Measurements from ENCODE around the gene FRMD4A. TPM values are rescaled to one million over a fixed set of nuclear protein-coding genes. Genes with fewer than 3 reads are reported as not detected.

The FRMD4A gene
- total RNA-seq, 1 donor from 2014 or later: 20.2 TPM

DNA sequence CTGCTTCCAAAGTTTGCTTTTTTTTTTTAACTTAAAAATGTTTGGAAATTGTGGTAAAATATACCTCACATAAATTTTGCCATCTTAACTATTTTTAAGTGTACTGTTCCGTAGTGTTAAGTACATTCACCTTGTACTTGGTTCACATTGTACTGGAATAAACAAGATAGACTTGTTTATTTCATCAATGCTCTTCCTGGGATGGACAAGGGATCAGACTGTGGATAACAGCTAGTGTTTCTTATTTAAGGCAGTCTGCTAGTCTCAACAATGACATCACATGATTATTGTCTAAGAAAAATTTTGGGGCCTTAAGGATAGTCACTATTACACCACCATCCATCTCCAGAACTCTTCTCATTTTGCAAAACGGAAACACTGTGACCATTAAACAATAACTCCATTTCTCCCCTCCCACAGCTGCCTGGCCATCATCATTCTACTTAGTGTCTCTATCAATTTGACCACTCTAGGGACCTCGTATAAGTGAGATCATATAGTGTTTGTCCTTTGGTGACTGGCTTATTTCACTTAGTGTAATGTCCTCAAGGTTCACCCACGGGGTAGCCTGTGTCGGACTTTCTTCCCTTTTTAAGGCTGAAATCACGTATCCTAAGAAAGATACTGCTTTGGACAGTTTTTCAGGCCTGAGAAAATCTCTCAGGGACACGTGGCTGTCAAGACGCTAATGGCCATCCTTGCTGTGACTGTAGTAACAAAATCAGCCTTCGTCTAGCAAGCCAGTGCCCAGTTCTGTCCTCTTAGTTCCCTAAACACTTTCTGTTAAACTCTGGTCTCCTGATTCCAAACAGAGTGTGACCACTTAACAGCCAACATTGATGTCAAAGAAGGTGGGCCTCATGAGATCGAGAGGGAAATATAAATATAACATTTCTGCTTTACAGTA is 305.2 kb downstream of the FRMD4A start:
- Histone ChIP-seq H3K4me2 (no peak overlapping the region), H2AFZ (replicated peaks) (no peak overlapping the region), H3K9ac (no peak overlapping the region), H3K79me2 (ENCODE audit: low read depth) (no peaks in the 10 kb centered on the region), H3K4me3 (no peak overlapping the region), H3K27ac (no peak overlapping the region), H3K9me3 (ENCODE audit: low read depth) (no peaks in the 10 kb centered on the region), H3F3A (ENCODE audit: low read depth) (no peaks in the 10 kb centered on the region), H4K20me1 (ENCODE audit: low read depth) (no peaks in the 10 kb centered on the region), H3K36me3 (no peaks in the 10 kb centered on the region), H3K4me1 (peaks cover 9% of the 10 kb centered on the region), H3K27me3 (no peaks in the 10 kb centered on the region)
- Mint-ChIP-seq H3K27ac (no peak overlapping the region), H3K27me3 (ENCODE audit: insufficient read depth, low read depth) (no peaks in the 10 kb centered on the region), H3K4me1 (peaks cover 20% of the 10 kb centered on the region), H3K4me3 (no peak overlapping the region), H3K9me3 (peaks cover 5% of the 10 kb centered on the region), H3K36me3 (peaks cover 9% of the 10 kb centered on the region)
- no peak for DNase-seq (ENCODE audit: low spot score)
- TF ChIP-seq EZH2phosphoT487 (IDR thresholded peaks at IDR 0.05) (no peak), EZH2 (IDR thresholded peaks at IDR 0.05) (no peak)
- TF ChIP-seq, protein P1, sequence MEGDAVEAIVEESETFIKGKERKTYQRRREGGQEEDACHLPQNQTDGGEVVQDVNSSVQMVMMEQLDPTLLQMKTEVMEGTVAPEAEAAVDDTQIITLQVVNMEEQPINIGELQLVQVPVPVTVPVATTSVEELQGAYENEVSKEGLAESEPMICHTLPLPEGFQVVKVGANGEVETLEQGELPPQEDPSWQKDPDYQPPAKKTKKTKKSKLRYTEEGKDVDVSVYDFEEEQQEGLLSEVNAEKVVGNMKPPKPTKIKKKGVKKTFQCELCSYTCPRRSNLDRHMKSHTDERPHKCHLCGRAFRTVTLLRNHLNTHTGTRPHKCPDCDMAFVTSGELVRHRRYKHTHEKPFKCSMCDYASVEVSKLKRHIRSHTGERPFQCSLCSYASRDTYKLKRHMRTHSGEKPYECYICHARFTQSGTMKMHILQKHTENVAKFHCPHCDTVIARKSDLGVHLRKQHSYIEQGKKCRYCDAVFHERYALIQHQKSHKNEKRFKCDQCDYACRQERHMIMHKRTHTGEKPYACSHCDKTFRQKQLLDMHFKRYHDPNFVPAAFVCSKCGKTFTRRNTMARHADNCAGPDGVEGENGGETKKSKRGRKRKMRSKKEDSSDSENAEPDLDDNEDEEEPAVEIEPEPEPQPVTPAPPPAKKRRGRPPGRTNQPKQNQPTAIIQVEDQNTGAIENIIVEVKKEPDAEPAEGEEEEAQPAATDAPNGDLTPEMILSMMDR (IDR thresholded peaks at IDR 0.05): no peak

DNA sequence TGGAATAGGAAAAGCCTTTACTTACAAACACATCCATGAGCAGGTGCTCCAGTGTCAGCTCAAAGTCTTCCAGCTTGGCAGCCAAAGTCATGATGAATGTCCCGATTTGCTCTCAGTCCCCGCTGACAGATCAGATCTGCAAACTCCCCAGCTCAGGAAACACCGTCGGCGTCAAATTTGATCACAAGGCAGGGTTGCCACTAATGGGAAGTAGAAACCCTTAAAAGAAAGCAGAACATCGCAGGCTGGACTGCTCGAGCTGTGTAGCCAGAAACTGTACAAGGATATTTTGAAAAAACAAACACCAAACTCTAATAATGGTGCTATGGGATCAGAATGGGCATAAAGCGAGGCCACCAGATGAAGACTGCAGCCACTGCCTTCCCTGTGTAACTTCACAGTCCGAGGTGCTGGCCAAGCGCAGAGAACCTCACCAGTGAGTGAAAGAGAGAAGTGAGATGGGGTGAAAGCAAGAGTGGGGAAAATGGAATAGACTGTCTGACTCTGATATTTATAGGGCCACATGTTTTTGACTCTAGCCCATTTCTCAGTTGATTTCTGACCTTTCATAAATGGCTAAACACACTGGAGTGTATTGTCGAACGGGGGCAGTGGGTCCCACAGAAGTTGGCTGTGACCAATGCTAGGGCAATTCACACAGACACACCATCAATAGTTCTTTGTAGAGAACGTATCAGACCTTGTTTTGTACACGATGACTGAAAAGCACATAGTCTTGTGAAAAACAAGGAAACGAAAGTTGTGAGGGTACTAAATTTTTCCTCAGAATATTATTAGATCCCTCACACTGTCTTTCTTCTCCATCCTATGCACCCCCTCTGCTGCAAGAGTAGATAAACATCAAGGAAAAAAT is 306.2 kb downstream of the FRMD4A start:
- Mint-ChIP-seq H3K27ac (no peak overlapping the region), H3K36me3 (peaks cover 4% of the 10 kb centered on the region), H3K4me3 (no peak overlapping the region), H3K9me3 (no peaks in the 10 kb centered on the region), H3K27me3 (ENCODE audit: insufficient read depth, low read depth) (peaks cover 4% of the 10 kb centered on the region), H3K4me1 (peaks cover 28% of the 10 kb centered on the region)
- Histone ChIP-seq H2AFZ (replicated peaks) (no peak overlapping the region), H3K9ac (no peak overlapping the region), H3K4me2 (no peak overlapping the region), H3K27me3 (no peaks in the 10 kb centered on the region), H3K4me3 (no peak overlapping the region), H3K4me1 (peaks cover 16% of the 10 kb centered on the region), H3K36me3 (no peaks in the 10 kb centered on the region), H3K79me2 (ENCODE audit: low read depth) (no peaks in the 10 kb centered on the region), H3K27ac (no peak overlapping the region), H4K20me1 (ENCODE audit: low read depth) (no peaks in the 10 kb centered on the region), H3K9me3 (ENCODE audit: low read depth) (no peaks in the 10 kb centered on the region), H3F3A (ENCODE audit: low read depth) (no peaks in the 10 kb centered on the region)
- TF ChIP-seq, protein P1 (IDR thresholded peaks at IDR 0.05): no peak
- TF ChIP-seq EZH2phosphoT487 (IDR thresholded peaks at IDR 0.05) (no peak), EZH2 (IDR thresholded peaks at IDR 0.05) (no peak)
- DNase-seq (ENCODE audit: low spot score): no peak

DNA sequence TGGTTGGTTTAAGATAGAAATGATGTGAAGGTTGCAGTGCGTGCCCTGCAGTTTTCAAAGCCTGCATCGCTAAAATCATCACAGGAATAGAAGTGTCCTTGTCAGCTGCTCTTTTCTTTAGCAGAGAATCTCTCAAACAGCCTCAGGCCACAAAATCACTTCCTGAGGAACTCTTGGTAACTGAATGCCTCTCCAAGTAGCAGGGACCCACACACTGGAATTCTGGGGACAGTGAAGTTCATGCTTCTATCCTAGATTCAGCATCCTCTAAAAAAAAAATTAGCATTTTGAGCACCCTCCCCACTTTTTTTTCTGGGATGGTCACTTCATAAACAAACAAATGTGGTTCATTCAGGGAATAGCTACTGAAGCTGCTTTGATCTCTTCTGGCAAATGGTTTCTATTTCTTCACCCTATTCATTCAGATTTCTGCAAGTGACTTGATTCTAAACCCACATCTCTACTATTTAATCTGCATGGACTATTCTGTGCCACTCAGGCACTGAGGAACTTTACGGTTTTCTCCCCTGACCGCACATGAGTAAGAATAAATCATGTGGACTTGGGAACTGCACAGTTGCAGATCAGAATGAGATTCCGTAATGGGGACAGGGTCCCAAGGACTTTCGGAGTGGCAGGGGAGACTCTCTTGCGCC is 306.9 kb downstream of the FRMD4A start:
- no peak overlapping the region for H3K4me3 ChIP-seq

More for the DNA sequence above, 306.9 kb downstream of the FRMD4A start:
- Histone ChIP-seq H3K79me2 (ENCODE audit: low read depth) (no peaks in the 10 kb centered on the region), H3K27ac (no peak overlapping the region), H3K27me3 (no peaks in the 10 kb centered on the region), H3K9me3 (ENCODE audit: low read depth) (no peaks in the 10 kb centered on the region), H3K36me3 (no peaks in the 10 kb centered on the region), H4K20me1 (ENCODE audit: low read depth) (no peaks in the 10 kb centered on the region), H3F3A (ENCODE audit: low read depth) (no peaks in the 10 kb centered on the region), H3K9ac (no peak overlapping the region), H2AFZ (replicated peaks) (no peak overlapping the region), H3K4me1 (peaks cover 16% of the 10 kb centered on the region), H3K4me2 (no peak overlapping the region)
- peaks cover 2% of the 10 kb centered on the region for H3K9me3 Mint-ChIP-seq
- H3K4me3 Mint-ChIP-seq: no peak overlapping the region
- TF ChIP-seq EZH2phosphoT487 (IDR thresholded peaks at IDR 0.05): no peak
- TF ChIP-seq, protein P1 (IDR thresholded peaks at IDR 0.05): no peak
- TF ChIP-seq EZH2 (IDR thresholded peaks at IDR 0.05): no peak
- H3K36me3 Mint-ChIP-seq: peaks cover 2% of the 10 kb centered on the region
- no peak overlapping the region for H3K27ac Mint-ChIP-seq
- no peak for DNase-seq (ENCODE audit: low spot score)
- peaks cover 26% of the 10 kb centered on the region for H3K4me1 Mint-ChIP-seq
- peaks cover 4% of the 10 kb centered on the region for H3K27me3 Mint-ChIP-seq (ENCODE audit: insufficient read depth, low read depth)

Measured in neural progenitor cell (in vitro differentiated cells).